HepG2 (cell line): Measurements from ENCODE around the gene KIAA0825. TPM values are rescaled to one million over a fixed set of nuclear protein-coding genes. Genes with fewer than 3 reads are reported as not detected.

ENCODE experiments used
- ATAC-seq: fragments of 200-7000 bp; cut with Tn5 transposase; 3 replicates; pipeline ENCODE4 v1.9.1; 2020; ENCODE audit warnings: mild to moderate bottlenecking, moderate library complexity
- BruUV-seq: library from RNA; stranded (reverse); fragments of 400-500 nt; replicated peaks from 2 replicates; lab custom pipeline; 2021; lab: Mats Ljungman, UMichigan
- CTCF ChIA-PET: fragments of 300-600 bp; formaldehyde crosslinking; extraction: SDS; loops from one replicate; lab custom pipeline; 2021; ENCODE audit warnings: low total read pairs, inconsistent platforms, low intra/inter-chr PET ratio; lab: Yijun Ruan, JAX
- POLR2A ChIA-PET: fragments of 350-600 bp; sonication (Branson Sonifier 250); formaldehyde crosslinking; loops from one replicate; lab custom pipeline; 2020; ENCODE audit warnings: antibody characterized with exemption, inconsistent platforms; lab: Yijun Ruan, JAX
- DNase-seq: peaks from one replicate; pipeline ENCODE4 v3.0.0-alpha.2; 2015; ENCODE audit warnings: low spot score
- FAIRE-seq: peaks from 3 replicates; lab custom pipeline; 2011; peaks lifted over from hg19 to GRCh38; lab: Jason Lieb, UNC
- H2AFZ ChIP-seq: one replicate; pipeline ENCODE4 v1.6.1; 2011; ENCODE audit warnings: low read length, inconsistent platforms
- H3K27ac ChIP-seq: fragments of 300-600 bp; 3 replicates; pipeline ENCODE4 v1.8.0; 2011; ENCODE audit warnings: mixed run types, mild to moderate bottlenecking, mixed read lengths, low read length, inconsistent platforms; ENCODE audit not compliant: insufficient read depth; ENCODE audit errors: extremely low read length
- H3K27me3 ChIP-seq, 2 experiments: fragments of 200-600 bp in 1 of 2; 2 replicates in 1 of 2; 3 replicates in 1 of 2; pipeline versions ENCODE4 v1.6.0 to v1.8.0; 2011; ENCODE audit warnings: low read length in 2 of 2, mild to moderate bottlenecking in 2 of 2, moderate library complexity in 2 of 2, inconsistent platforms in 1 of 2; ENCODE audit not compliant: insufficient read depth in 2 of 2, control insufficient read depth in 1 of 2
- H3K36me3 ChIP-seq, 2 experiments: fragments of 200-600 bp in 1 of 2; replicated peaks in 1 of 2; 2 replicates in 1 of 2; 3 replicates in 1 of 2; pipeline versions ENCODE4 v1.5.1 to v1.8.0; 2011; ENCODE audit warnings: low read length in 2 of 2, inconsistent platforms in 1 of 2; ENCODE audit not compliant: insufficient read depth in 2 of 2, control insufficient read depth in 1 of 2
- H3K4me1 ChIP-seq: 2 replicates; pipeline ENCODE4 v1.5.1; 2012; ENCODE audit warnings: low read length, inconsistent platforms; ENCODE audit not compliant: insufficient read depth
- H3K4me2 ChIP-seq: 2 replicates; pipeline ENCODE4 v1.6.0; 2011; ENCODE audit warnings: low read depth, low read length, inconsistent platforms
- H3K4me3 ChIP-seq, 3 experiments: fragments of 200-600 bp in 1 of 3; sonication (generic), shearing (Covaris generic) in 1 of 3; replicated peaks in 1 of 3; 2 replicates each; pipeline ENCODE4 v1.5.1; 2011 to 2016; ENCODE audit warnings: low read length in 3 of 3, inconsistent platforms in 2 of 3, low read depth in 2 of 3, mild to moderate bottlenecking in 2 of 3, control low read depth in 1 of 3, mixed read lengths in 1 of 3; ENCODE audit not compliant: insufficient read depth in 1 of 3
- H3K79me2 ChIP-seq: one replicate; pipeline ENCODE4 v1.6.1; 2011; ENCODE audit warnings: low read length, inconsistent platforms; ENCODE audit not compliant: insufficient read depth
- H3K9ac ChIP-seq: 2 replicates; pipeline ENCODE4 v1.6.0; 2011; ENCODE audit warnings: mild to moderate bottlenecking, low read depth, low read length, inconsistent platforms; ENCODE audit not compliant: insufficient read depth
- H3K9me3 ChIP-seq: 2 replicates; pipeline ENCODE4 v1.5.1; 2012; ENCODE audit warnings: mild to moderate bottlenecking, low read length
- H4K20me1 ChIP-seq: 2 replicates; pipeline ENCODE4 v1.6.0; 2011; ENCODE audit warnings: inconsistent platforms, mild to moderate bottlenecking, low read length, moderate library complexity; ENCODE audit not compliant: insufficient read depth
- ARNT ChIP-seq: fragments of 450-650 bp; IDR thresholded peaks from 2 replicates; pipeline ENCODE4 v1.6.1; 2017
- CHD2 ChIP-seq: IDR thresholded peaks from 2 replicates; pipeline ENCODE4 v1.6.1; 2011; ENCODE audit warnings: low read depth, low read length, improper control_type of control experiment
- DZIP1 ChIP-seq: sonication (generic); formaldehyde crosslinking; IDR thresholded peaks from 2 replicates; pipeline ENCODE4 v1.5.0; 2020; ENCODE audit warnings: mild to moderate bottlenecking, missing genetic modification reagents
- GRHL1 ChIP-seq: sonication (generic); formaldehyde crosslinking; conservative IDR thresholded peaks from 2 replicates; pipeline ENCODE4 v1.8.0; 2022; ENCODE audit warnings: missing genetic modification reagents
- JDP2 ChIP-seq: sonication (generic); formaldehyde crosslinking; IDR thresholded peaks from 2 replicates; pipeline ENCODE4 v1.8.1; 2022; ENCODE audit warnings: missing genetic modification reagents, borderline replicate concordance
- ONECUT2 ChIP-seq: sonication (generic); formaldehyde crosslinking; IDR thresholded peaks from 2 replicates; pipeline ENCODE4 v1.4.0; 2020; ENCODE audit warnings: missing genetic modification reagents
- REXO4 ChIP-seq: sonication (generic); formaldehyde crosslinking; IDR thresholded peaks from 2 replicates; pipeline ENCODE4 v1.8.0; 2022; ENCODE audit warnings: missing genetic modification reagents, mild to moderate bottlenecking, borderline replicate concordance
- SALL1 ChIP-seq: sonication (generic); formaldehyde crosslinking; IDR thresholded peaks from 2 replicates; pipeline ENCODE4 v1.8.0; 2022; ENCODE audit warnings: mild to moderate bottlenecking, missing genetic modification reagents
- TFAP4 ChIP-seq: sonication (generic); IDR thresholded peaks from 2 replicates; pipeline ENCODE4 v1.6.1; 2016; ENCODE audit warnings: low read depth, borderline replicate concordance
- ZBTB7A ChIP-seq: sonication (generic); formaldehyde crosslinking; IDR thresholded peaks from 2 replicates; pipeline ENCODE4 v1.8.0; 2022; ENCODE audit warnings: mild to moderate bottlenecking, missing genetic modification reagents
- ZNF143 ChIP-seq: sonication (generic); formaldehyde crosslinking; IDR thresholded peaks from 2 replicates; pipeline ENCODE4 v1.4.0; 2020; ENCODE audit warnings: missing genetic modification reagents
- ZNF264 ChIP-seq: sonication (generic); formaldehyde crosslinking; IDR thresholded peaks from 2 replicates; pipeline ENCODE4 v1.4.0; 2020; ENCODE audit warnings: missing genetic modification reagents
- ZNF296 ChIP-seq: sonication (generic); formaldehyde crosslinking; conservative IDR thresholded peaks from 2 replicates; pipeline ENCODE4 v1.5.0; 2020; ENCODE audit warnings: mild to moderate bottlenecking, missing genetic modification reagents
- ZNF335 ChIP-seq: sonication (generic); formaldehyde crosslinking; IDR thresholded peaks from 2 replicates; pipeline ENCODE4 v1.4.0; 2020; ENCODE audit warnings: missing genetic modification reagents
- ZSCAN30 ChIP-seq: sonication (generic); formaldehyde crosslinking; IDR thresholded peaks from 2 replicates; pipeline ENCODE4 v1.5.0; 2020; ENCODE audit warnings: mild to moderate bottlenecking, missing genetic modification reagents
- WGBS: methylation state at CpG from one replicate; pipeline ENCODE4 v1.1.6; 2017; ENCODE audit warnings: low lambda C conversion rate; 5-methylcytosine and 5-hydroxymethylcytosine counted together
- in situ Hi-C: cut with HindIII; loops from 2 replicates; pipeline ENCODE4 v1.10.0; 2017; ENCODE audit warnings: low pct_unique_long_range_greater_than_20kb; ENCODE audit not compliant: extremely low pct_ligation_motif_present
- intact Hi-C: fragments of 100-400 bp; cut with micrococcal nuclease; formaldehyde crosslinking; loops from one replicate; pipeline ENCODE4 v1.10.0; 2022; ENCODE audit not compliant: unreplicated experiment
- polyA plus RNA-seq, 8 experiments: library from polyadenylated mRNA; depleted of rRNA in 3 of 8; stranded (reverse) in 7 of 8; unstranded in 1 of 8; fragments of >200 nt; fragmentation: Illumina TruSeq in 4 of 8; extraction: Trizol in 4 of 8; gene quantifications; 2 replicates each; pipeline versions ENCODE4 v1.2.1 to v1.2.3, GENCODE V29; 2011 to 2016; ENCODE audit warnings: low read depth in 4 of 8, missing spikeins in 1 of 8, mixed read lengths in 1 of 8; ENCODE audit not compliant: insufficient read depth in 1 of 8
- total RNA-seq, 5 experiments: library from RNA; depleted of rRNA; stranded (reverse); fragments of >200 nt; fragmentation: Illumina TruSeq; extraction: Trizol; gene quantifications; 2 replicates each; pipeline ENCODE4 v1.2.3, GENCODE V29; 2016; ENCODE audit warnings: low read depth in 1 of 5
- TF ChIP-seq, protein P1 (sequence below): sonication (generic); formaldehyde crosslinking; conservative IDR thresholded peaks from 2 replicates; pipeline ENCODE4 v1.8.0; 2022; ENCODE audit warnings: mild to moderate bottlenecking, moderate library complexity, missing genetic modification reagents
- TF ChIP-seq, protein P2 (sequence below): sonication (generic); formaldehyde crosslinking; IDR thresholded peaks from 2 replicates; pipeline ENCODE4 v1.4.0; 2020; ENCODE audit warnings: mild to moderate bottlenecking, missing genetic modification reagents

KIAA0825 gene
- total and polyA plus RNA-seq, 2 of the 13 experiments (the other 11 are each of a cell fraction or from before 2014, with no cell fraction given), result 0.05 to 0.51 TPM

DNA sequence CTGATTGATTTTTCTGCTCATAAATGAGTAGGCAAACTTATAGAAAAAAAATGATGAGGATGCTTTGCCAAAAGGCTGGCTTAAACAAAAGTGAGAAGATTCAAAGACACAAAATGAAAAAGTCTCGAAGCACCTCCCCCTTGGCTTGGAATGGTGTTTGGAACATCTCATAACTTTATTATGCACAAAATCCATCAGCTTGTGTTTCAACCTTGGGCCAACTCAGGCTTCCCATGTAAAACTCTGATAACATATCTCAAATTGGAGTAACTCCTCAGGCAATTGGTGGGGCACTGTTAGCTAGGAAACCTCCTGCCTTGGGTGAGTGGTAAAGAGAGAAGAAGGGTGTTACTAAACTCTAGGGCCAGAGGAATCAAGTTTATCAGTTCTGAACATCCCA is 176.3 kb downstream of the KIAA0825 start:
- POLR2A ChIA-PET, result no interaction called here
- ATAC-seq, result no peak
- Histone ChIP-seq H3K4me3 (no peak overlapping the region), H3K4me2 (no peak overlapping the region), H3K9ac (no peak overlapping the region)
- no TSS peak for BruUV-seq
- intact Hi-C loops, result no loop called here
- TF ChIP-seq JDP2 (CRISPR knock-in tag) (no peak), ZNF296 (CRISPR knock-in tag) (no peak), ZSCAN30 (CRISPR knock-in tag) (no peak), GRHL1 (no peak), REXO4 (CRISPR knock-in tag) (no peak), ARNT (no peak), ZBTB7A (CRISPR knock-in tag) (no peak), ZNF143 (CRISPR knock-in tag) (no peak), TFAP4 (no peak), ZNF264 (CRISPR knock-in tag) (no peak), ONECUT2 (CRISPR knock-in tag) (no peak), DZIP1 (CRISPR knock-in tag) (no peak), SALL1 (CRISPR knock-in tag) (no peak), CHD2 (no peak), ZNF335 (no peak)
- TF ChIP-seq, protein P1, sequence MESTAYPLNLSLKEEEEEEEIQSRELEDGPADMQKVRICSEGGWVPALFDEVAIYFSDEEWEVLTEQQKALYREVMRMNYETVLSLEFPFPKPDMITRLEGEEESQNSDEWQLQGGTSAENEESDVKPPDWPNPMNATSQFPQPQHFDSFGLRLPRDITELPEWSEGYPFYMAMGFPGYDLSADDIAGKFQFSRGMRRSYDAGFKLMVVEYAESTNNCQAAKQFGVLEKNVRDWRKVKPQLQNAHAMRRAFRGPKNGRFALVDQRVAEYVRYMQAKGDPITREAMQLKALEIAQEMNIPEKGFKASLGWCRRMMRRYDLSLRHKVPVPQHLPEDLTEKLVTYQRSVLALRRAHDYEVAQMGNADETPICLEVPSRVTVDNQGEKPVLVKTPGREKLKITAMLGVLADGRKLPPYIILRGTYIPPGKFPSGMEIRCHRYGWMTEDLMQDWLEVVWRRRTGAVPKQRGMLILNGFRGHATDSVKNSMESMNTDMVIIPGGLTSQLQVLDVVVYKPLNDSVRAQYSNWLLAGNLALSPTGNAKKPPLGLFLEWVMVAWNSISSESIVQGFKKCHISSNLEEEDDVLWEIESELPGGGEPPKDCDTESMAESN (CRISPR knock-in tag), result no peak
- TF ChIP-seq, protein P2, sequence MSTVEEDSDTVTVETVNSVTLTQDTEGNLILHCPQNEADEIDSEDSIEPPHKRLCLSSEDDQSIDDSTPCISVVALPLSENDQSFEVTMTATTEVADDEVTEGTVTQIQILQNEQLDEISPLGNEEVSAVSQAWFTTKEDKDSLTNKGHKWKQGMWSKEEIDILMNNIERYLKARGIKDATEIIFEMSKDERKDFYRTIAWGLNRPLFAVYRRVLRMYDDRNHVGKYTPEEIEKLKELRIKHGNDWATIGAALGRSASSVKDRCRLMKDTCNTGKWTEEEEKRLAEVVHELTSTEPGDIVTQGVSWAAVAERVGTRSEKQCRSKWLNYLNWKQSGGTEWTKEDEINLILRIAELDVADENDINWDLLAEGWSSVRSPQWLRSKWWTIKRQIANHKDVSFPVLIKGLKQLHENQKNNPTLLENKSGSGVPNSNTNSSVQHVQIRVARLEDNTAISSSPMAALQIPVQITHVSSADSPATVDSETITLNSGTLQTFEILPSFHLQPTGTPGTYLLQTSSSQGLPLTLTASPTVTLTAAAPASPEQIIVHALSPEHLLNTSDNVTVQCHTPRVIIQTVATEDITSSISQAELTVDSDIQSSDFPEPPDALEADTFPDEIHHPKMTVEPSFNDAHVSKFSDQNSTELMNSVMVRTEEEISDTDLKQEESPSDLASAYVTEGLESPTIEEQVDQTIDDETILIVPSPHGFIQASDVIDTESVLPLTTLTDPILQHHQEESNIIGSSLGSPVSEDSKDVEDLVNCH (CRISPR knock-in tag), result no peak
- TF ChIP-seq, all 625 proteins: peak for 0
- 0% methylated on average over 1 of the region's 1 CpG for WGBS
- no peaks in the 10 kb centered on the region for H3K9me3 ChIP-seq
- H4K20me1 ChIP-seq, result no peaks in the 10 kb centered on the region
- H3K4me1 ChIP-seq, result no peaks in the 10 kb centered on the region
- no peaks in the 10 kb centered on the region for H3K27me3 ChIP-seq
- no peaks in the 10 kb centered on the region for H3K36me3 ChIP-seq
- H2AFZ ChIP-seq, result no peak overlapping the region
- in situ Hi-C loops, result no loop called here
- H3K27ac ChIP-seq, result no peak overlapping the region
- DNase-seq (no peak), FAIRE-seq (no peak)
- H3K79me2 ChIP-seq, result no peaks in the 10 kb centered on the region
- CTCF ChIA-PET, result no interaction called here
